ENCODE data around the gene VSTM4. TPM values are rescaled to one million over a fixed set of nuclear protein-coding genes. Genes with fewer than 3 reads are reported as not detected.

VSTM4 gene
- total and polyA plus RNA-seq, 2 experiments from 2014 or later = 9.5 to 12.3 TPM

DNA sequence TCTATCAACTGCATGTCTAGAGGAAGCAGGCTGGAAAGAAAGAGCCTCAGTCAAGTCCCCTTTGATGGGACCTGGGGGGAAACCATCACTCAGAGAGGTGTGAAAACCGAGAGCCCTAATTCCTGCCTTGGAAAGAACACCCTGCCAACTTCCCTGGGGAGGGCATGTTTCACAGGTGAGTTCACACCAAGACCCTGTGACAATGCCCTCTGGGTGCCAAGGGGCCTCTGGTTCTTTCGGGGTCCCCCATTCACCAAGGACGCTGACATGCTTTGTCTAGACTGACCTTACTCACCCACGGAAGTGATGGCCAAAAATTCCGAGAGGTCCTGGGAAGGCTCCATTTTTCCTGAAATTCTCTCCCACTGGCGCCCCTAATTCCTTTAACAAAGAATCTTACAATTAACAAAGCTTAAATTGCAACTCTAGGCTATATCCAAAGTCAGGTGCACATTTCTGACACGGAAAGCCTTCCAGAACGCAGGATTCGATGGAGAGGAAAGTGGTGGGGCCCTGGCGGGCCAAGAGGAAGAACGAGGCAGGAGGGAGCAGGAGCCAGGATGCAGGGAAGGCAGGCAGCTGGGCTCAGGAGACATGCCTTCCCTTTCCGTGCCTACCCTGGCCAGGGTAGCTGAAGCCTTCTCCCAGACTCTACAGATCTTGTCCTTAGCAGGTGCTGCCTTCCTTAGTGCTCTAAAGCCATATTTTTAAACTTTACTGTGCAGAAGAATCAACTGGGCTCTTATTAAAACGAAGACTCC, 23.7 kb downstream of the VSTM4 start:
- WGBS, 2 experiments (ENCODE audit: low coverage in 1 of 2, low lambda C conversion rate in 2 of 2, missing lambda C conversion rate in 2 of 2) = 87 to 91% methylated on average over 13 of the region's 13 CpGs
- Histone ChIP-seq H3K4me3 (no peak overlapping the region), H3K9me3 (ENCODE audit: low read depth) (no peaks in the 10 kb centered on the region), H3K9ac (no peak overlapping the region), H3K27ac (no peak overlapping the region), H3F3A (ENCODE audit: insufficient read depth) (no peaks in the 10 kb centered on the region), H3K36me3 (ENCODE audit: low read depth) (no peaks in the 10 kb centered on the region), H3K4me1 (ENCODE audit: insufficient read depth) (no peaks in the 10 kb centered on the region; the same call in 1 of the 2 replicates), H3K79me2 (ENCODE audit: insufficient read depth) (no peaks in the 10 kb centered on the region), H2AFZ (no peak overlapping the region), H3K4me2 (ENCODE audit: unreplicated experiment) (no peak overlapping the region), H3K9me2 (ENCODE audit: insufficient read depth) (no peaks in the 10 kb centered on the region), H4K20me1 (ENCODE audit: insufficient read depth) (no peaks in the 10 kb centered on the region), H3K27me3 (replicated peaks; ENCODE audit: insufficient read depth) (no peaks in the 10 kb centered on the region)
- no peak for DNase-seq
- no peak for TF ChIP-seq EZH2 (IDR thresholded peaks at IDR 0.05; ENCODE audit: insufficient read depth, poor library complexity, severe bottlenecking)
- no peak for TF ChIP-seq EZH2phosphoT487 (IDR thresholded peaks at IDR 0.05; ENCODE audit: insufficient read depth, low read depth)
- in situ Hi-C loops (cut with MboI) = no loop called here

DNA sequence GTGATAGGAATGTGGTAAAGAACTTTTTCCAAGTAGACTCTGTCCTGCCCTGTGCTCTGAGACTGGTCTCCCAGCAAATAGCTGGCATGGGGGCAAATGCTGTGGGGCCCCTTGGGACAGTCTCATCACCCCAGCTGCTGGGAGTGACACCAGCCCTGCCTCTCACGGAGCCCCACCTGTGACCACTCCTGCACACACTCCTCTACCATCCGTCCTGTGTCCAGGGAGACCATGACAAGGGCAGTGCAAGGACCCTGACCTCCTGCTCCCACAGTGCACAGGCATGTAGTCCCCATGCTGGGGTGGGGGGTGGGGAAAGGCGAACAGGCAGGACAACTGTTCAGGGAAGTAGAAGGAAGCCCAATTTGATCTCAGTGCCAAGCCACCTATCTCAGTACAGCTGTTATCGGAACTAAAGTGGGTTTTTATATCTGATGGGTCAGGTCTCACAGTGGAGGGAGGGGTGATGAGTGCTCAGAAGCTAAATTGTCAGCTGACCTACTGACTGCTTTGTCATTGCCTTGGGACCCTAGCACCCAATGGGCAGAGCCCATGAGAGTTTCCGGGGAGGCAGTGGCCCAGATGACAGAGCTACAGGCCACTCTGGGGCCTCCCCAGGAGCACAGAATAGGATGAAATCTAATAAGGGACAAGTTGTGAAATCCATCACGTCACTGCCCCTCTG, 24.5 kb downstream of the VSTM4 start:
- Histone ChIP-seq H3K4me3 (no peak overlapping the region), H3K27me3 (replicated peaks; ENCODE audit: insufficient read depth) (no peaks in the 10 kb centered on the region), H3K4me1 (ENCODE audit: insufficient read depth) (no peaks in the 10 kb centered on the region; the same call in 1 of the 2 replicates), H3F3A (ENCODE audit: insufficient read depth) (no peaks in the 10 kb centered on the region), H3K9me2 (ENCODE audit: insufficient read depth) (no peaks in the 10 kb centered on the region), H3K9ac (no peak overlapping the region), H3K36me3 (ENCODE audit: low read depth) (peaks cover 4% of the 10 kb centered on the region), H3K79me2 (ENCODE audit: insufficient read depth) (no peaks in the 10 kb centered on the region), H4K20me1 (ENCODE audit: insufficient read depth) (no peaks in the 10 kb centered on the region), H3K27ac (no peak overlapping the region), H2AFZ (no peak overlapping the region), H3K9me3 (ENCODE audit: low read depth) (no peaks in the 10 kb centered on the region), H3K4me2 (ENCODE audit: unreplicated experiment) (no peak overlapping the region)
- WGBS, 2 experiments (ENCODE audit: low coverage in 1 of 2, low lambda C conversion rate in 2 of 2, missing lambda C conversion rate in 2 of 2) = 90 to 97% methylated on average over 6 of the region's 6 CpGs
- TF ChIP-seq EZH2phosphoT487 (IDR thresholded peaks at IDR 0.05; ENCODE audit: insufficient read depth, low read depth) (no peak), EZH2 (IDR thresholded peaks at IDR 0.05; ENCODE audit: insufficient read depth, poor library complexity, severe bottlenecking) (no peak)
- no peak for DNase-seq
- in situ Hi-C loops (cut with MboI) = no loop called here

- Histone ChIP-seq H3K9me2 (ENCODE audit: insufficient read depth) (no peaks in the 10 kb centered on the region), H3K27ac (no peak overlapping the region), H3K4me3 (no peak overlapping the region), H3K36me3 (ENCODE audit: low read depth) (peaks cover 4% of the 10 kb centered on the region), H3K9ac (no peak overlapping the region), H3K4me2 (ENCODE audit: unreplicated experiment) (no peak overlapping the region), H3K9me3 (ENCODE audit: low read depth) (no peaks in the 10 kb centered on the region), H3K79me2 (ENCODE audit: insufficient read depth) (no peaks in the 10 kb centered on the region), H3K4me1 (ENCODE audit: insufficient read depth) (no peaks in the 10 kb centered on the region; the same call in 1 of the 2 replicates), H4K20me1 (ENCODE audit: insufficient read depth) (no peaks in the 10 kb centered on the region), H3K27me3 (replicated peaks; ENCODE audit: insufficient read depth) (no peaks in the 10 kb centered on the region), H2AFZ (no peak overlapping the region), H3F3A (ENCODE audit: insufficient read depth) (no peaks in the 10 kb centered on the region)
- TF ChIP-seq EZH2 (IDR thresholded peaks at IDR 0.05; ENCODE audit: insufficient read depth, poor library complexity, severe bottlenecking) (no peak), EZH2phosphoT487 (IDR thresholded peaks at IDR 0.05; ENCODE audit: insufficient read depth, low read depth) (no peak)
- in situ Hi-C loops (cut with MboI) = no loop called here
- 5 to 17% methylated on average over 1 of the region's 1 CpG for WGBS, 2 experiments (ENCODE audit: low coverage in 1 of 2, low lambda C conversion rate in 2 of 2, missing lambda C conversion rate in 2 of 2)
- DNase-seq = no peak
These were observed 25.1 kb downstream of the VSTM4 start for GRCh38 chr10:49090189-49090575.

GRCh38 chr10:49089557-49090188, 25.6 kb downstream of the VSTM4 start:
- no peak overlapping the region for H3K27ac ChIP-seq
- no peaks in the 10 kb centered on the region for H3K27me3 ChIP-seq (replicated peaks; ENCODE audit: insufficient read depth)
- no peaks in the 10 kb centered on the region for H3F3A ChIP-seq (ENCODE audit: insufficient read depth)
- no peaks in the 10 kb centered on the region for H3K9me2 ChIP-seq (ENCODE audit: insufficient read depth)
- H3K9me3 ChIP-seq (ENCODE audit: low read depth) = no peaks in the 10 kb centered on the region
- H3K4me3 ChIP-seq = no peak overlapping the region
- 41 to 44% methylated on average over 3 of the region's 3 CpGs for WGBS, 2 experiments (ENCODE audit: low coverage in 1 of 2, low lambda C conversion rate in 2 of 2, missing lambda C conversion rate in 2 of 2)
- TF ChIP-seq EZH2phosphoT487 (IDR thresholded peaks at IDR 0.05; ENCODE audit: insufficient read depth, low read depth) (no peak), EZH2 (IDR thresholded peaks at IDR 0.05; ENCODE audit: insufficient read depth, poor library complexity, severe bottlenecking) (no peak)
- peak; percentile 55 for DNase-seq
- no peak overlapping the region for H2AFZ ChIP-seq
- H3K9ac ChIP-seq = no peak overlapping the region
- H4K20me1 ChIP-seq (ENCODE audit: insufficient read depth) = no peaks in the 10 kb centered on the region
- H3K36me3 ChIP-seq (ENCODE audit: low read depth) = peaks cover 4% of the 10 kb centered on the region
- H3K4me2 ChIP-seq (ENCODE audit: unreplicated experiment) = no peak overlapping the region
- H3K79me2 ChIP-seq (ENCODE audit: insufficient read depth) = no peaks in the 10 kb centered on the region
- no peaks in the 10 kb centered on the region; the same call in 1 of the 2 replicates for H3K4me1 ChIP-seq (ENCODE audit: insufficient read depth)
- in situ Hi-C loops (cut with MboI) = no loop called here
